Vagina (tissue), 2 donors: ENCODE data around the gene BACE2.

Experiments
- CTCF ChIP-seq, 3 experiments: fragments of 450-650 bp in 2 of 3; fragments of 200-600 bp in 1 of 3; sonication (generic) in 1 of 3; IDR thresholded peaks; one replicate each; pipeline ENCODE4 v1.5.1; 2017 to 2019; ENCODE audit warnings: antibody characterized with exemption in 3 of 3, mild to moderate bottlenecking in 2 of 3, moderate library complexity in 2 of 3
- POLR2A ChIP-seq, 2 donors: fragments of 450-650 bp; IDR thresholded peaks; one replicate each; pipeline ENCODE4 v1.6.1; 2017; ENCODE audit warnings: antibody characterized with exemption in 2 of 2, mild to moderate bottlenecking in 2 of 2, moderate library complexity in 2 of 2
- POLR2AphosphoS5 ChIP-seq, 2 donors: sonication (generic); formaldehyde crosslinking; IDR thresholded peaks; one replicate each; pipeline ENCODE4 v1.9.0; 2017; ENCODE audit warnings: antibody characterized with exemption in 2 of 2, mild to moderate bottlenecking in 2 of 2, low read depth in 1 of 2; ENCODE audit not compliant: insufficient read depth in 1 of 2

DNA sequence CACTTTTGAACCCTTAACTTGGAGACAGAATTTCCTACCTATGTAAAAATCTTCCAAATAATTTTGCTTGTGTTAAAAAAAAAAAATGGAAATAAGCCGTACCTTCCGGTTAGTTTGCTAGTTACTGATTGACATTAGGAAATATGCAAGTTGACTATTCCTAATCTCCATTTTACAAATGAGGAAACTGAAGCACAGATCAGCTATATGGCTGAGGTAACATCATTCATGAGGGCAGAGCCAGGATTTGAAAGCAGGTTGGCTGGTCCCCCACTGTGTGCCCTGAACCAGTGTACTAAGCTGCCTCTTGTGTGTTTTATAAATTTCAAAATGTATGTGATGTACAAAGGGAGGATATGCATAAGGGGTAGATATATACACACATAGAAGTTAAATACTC lies 29.6 kb downstream of the BACE2 start:
- TF ChIP-seq CTCF (IDR thresholded peaks at IDR 0.05) (no peak), POLR2A (IDR thresholded peaks at IDR 0.05) (no peak), POLR2AphosphoS5 (IDR thresholded peaks at IDR 0.05; ENCODE audit: insufficient read depth in 1 of 2, low read depth in 1 of 2) (no peak)
